Activated CD4-positive, alpha-beta memory T cell treated with anti-CD3 and anti-CD28 coated beads, Interleukin-2, amount 10 ng/mL, durations not matched to agents 7 days and 5 days (primary cell): ENCODE results near the gene FOXN1. TPM values are rescaled to one million over a fixed set of nuclear protein-coding genes. Genes with fewer than 3 reads are reported as not detected.
"Not testable (repeated sequence)": the region's sequence is repeated elsewhere in the genome, so short reads cannot be mapped to it uniquely, and the experiment has no call there.

Experiments
- CTCF ChIA-PET: fragments of 350-600 bp; sonication (Branson Sonifier 250); formaldehyde crosslinking; loops from one replicate; lab custom pipeline; 2021; ENCODE audit warnings: antibody characterized with exemption, inconsistent platforms; lab: Charles Lee
- POLR2A ChIA-PET: fragments of 350-600 bp; sonication (Branson Sonifier 250); formaldehyde crosslinking; loops from one replicate; lab custom pipeline; 2021; ENCODE audit warnings: antibody characterized with exemption; lab: Charles Lee
- DNase-seq: peaks from one replicate; pipeline ENCODE4 v3.0.0-alpha.2; 2020
- H3K27ac Mint-ChIP-seq: one replicate; pipeline ENCODE4 v1.8.0; 2021; ENCODE audit warnings: mild to moderate bottlenecking, mixed read lengths
- H3K27me3 Mint-ChIP-seq: one replicate; pipeline ENCODE4 v1.8.0; 2021; ENCODE audit warnings: mixed read lengths
- H3K36me3 Mint-ChIP-seq: one replicate; pipeline ENCODE4 v1.8.0; 2021; ENCODE audit warnings: low read depth, mixed read lengths
- H3K4me1 Mint-ChIP-seq: one replicate; pipeline ENCODE4 v1.8.0; 2021; ENCODE audit warnings: mixed read lengths
- H3K4me3 Mint-ChIP-seq: one replicate; pipeline ENCODE4 v1.8.0; 2021; ENCODE audit warnings: mild to moderate bottlenecking, mixed read lengths
- H3K9me3 Mint-ChIP-seq: one replicate; pipeline ENCODE4 v1.8.0; 2021; ENCODE audit warnings: mixed read lengths
- total RNA-seq, 2 experiments: library from RNA; stranded (reverse); gene quantifications; one replicate each; pipeline ENCODE4 v1.2.3, GENCODE V29; 2021

The FOXN1 gene
- total RNA-seq, 2 experiments from 2014 or later = not detected

DNA sequence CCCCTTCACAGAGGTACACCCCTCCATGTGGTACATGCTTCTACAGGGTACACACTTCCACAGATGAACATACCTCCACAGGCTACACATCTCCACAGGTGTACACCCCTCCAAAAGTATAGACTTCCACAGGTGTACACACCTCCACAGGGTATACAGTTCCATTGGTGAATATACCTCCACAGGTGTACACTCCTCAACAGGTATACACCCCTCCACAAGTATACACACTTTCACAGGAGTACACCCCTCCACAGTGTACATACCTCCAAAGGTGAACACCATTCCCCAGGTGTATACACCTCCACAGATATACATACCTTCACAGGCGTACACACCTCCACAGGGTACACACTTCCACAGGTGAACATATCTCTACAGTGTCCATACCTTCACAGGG lies 9.4 kb downstream of the FOXN1 start:
- H3K4me3 Mint-ChIP-seq = no peak overlapping the region
- no peak overlapping the region for H3K27ac Mint-ChIP-seq
- no peak for DNase-seq
- peaks cover 6% of the 10 kb centered on the region for H3K9me3 Mint-ChIP-seq
- peaks cover 6% of the 10 kb centered on the region for H3K27me3 Mint-ChIP-seq
- no peaks in the 10 kb centered on the region for H3K36me3 Mint-ChIP-seq
- no peaks in the 10 kb centered on the region for H3K4me1 Mint-ChIP-seq
- POLR2A ChIA-PET = no interaction called here
- CTCF ChIA-PET = no interaction called here

DNA sequence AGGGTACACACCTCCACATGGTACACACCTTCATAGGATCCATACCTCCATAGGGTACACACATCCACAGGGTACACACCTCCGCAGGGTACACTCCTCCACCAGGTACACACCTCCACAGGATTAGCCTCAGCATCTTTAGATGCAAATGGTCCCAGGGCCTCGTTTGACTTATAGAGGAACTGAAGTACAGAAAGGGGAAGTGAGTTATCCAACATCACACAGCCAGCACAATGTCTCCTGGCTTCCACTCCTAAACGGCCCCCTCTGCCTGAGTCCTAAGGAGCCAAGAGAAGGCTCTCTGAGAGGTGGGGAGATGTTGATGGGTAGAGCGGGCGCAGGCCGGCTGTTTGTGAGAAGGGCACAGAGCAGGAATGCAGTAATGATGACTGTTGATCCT lies 12.0 kb downstream of the FOXN1 start:
- ChIA-PET POLR2A (no interaction called here), CTCF (no interaction called here)
- H3K36me3 Mint-ChIP-seq = no peaks in the 10 kb centered on the region
- H3K4me3 Mint-ChIP-seq = no peak overlapping the region
- no peak overlapping the region for H3K27ac Mint-ChIP-seq
- H3K4me1 Mint-ChIP-seq = no peaks in the 10 kb centered on the region
- H3K9me3 Mint-ChIP-seq = peaks cover 6% of the 10 kb centered on the region
- no peak for DNase-seq
- peaks cover 4% of the 10 kb centered on the region for H3K27me3 Mint-ChIP-seq

DNA sequence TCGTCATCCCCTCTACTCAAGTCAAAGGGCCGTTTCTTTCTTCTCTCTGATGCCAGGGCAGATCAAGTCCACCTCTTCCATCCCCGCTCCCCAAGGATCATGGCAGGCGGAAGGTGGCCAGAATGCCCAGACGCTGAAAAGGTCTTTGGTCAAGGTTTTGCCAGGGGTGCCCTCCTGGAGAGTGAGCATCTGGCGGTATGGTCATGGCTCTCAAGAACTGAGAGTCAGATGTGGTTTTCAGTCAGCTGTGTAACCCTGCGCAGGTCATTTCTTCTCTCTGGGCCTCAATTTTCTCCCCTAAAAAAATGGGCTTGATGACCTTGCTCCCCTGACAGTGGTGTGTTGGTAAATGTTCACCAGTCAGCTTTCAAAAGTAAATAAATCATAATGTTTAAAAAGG lies 12.4 kb downstream of the FOXN1 start:
- Mint-ChIP-seq H3K4me3 (no peak overlapping the region), H3K4me1 (no peaks in the 10 kb centered on the region), H3K36me3 (no peaks in the 10 kb centered on the region), H3K27me3 (peaks cover 4% of the 10 kb centered on the region), H3K27ac (no peak overlapping the region), H3K9me3 (peaks cover 6% of the 10 kb centered on the region)
- ChIA-PET CTCF (no interaction called here), POLR2A (no interaction called here)
- DNase-seq = no peak

DNA sequence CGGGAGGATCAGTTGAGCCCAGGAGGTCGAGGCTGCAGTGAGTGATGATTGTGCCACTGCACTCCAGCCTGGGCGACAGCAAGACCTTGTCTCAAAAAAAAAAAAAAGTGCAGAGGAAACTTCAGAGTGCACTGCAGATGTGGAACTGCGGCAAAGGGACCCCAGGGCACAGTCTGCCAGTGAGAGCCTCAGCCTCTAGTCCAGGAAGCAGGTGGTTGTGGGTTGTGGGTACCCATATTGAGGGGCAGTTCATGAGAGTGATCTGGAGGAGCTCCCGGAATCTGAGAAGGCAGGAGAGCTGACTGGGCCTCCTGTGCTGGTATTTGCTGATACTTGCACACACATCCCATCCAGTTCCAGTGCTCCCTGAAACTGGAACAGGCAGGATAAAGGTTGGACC lies 13.1 kb downstream of the FOXN1 start:
- DNase-seq = no peak
- H3K27me3 Mint-ChIP-seq = no peaks in the 10 kb centered on the region

DNA sequence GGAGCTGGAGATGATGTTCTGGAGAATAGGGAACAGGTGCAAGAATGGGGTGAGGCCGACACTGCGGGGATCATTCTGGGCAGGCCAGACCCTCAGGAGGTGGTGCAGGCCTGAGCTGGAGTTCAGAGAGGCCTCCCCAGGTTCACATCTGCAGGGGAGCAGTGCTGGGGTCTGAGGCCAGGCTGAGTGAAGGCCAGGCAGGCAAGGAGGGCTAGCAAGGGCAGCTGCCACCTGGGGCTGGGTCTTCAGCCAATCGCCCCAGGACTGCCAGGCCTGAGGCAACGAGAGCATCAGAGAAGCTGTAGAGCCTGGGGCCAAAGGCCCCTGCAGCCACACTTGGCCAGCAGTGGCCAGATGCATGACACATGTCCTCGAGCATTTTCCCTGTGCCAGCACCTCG lies 14.5 kb downstream of the FOXN1 start:
- no peak overlapping the region for H3K27ac Mint-ChIP-seq
- DNase-seq = no peak
- ChIA-PET POLR2A (interaction anchor here (1.0 kb wide), 1 partner anchor 51 kb away, joined by 3 read pairs; the partner anchor contains the start of gene PIGS), CTCF (interaction anchor here (1.0 to 1.3 kb wide), 2 partner anchors 17 to 25 kb away, joined by 4 read pairs; no protein-coding TSS in a partner anchor)
- no peaks in the 10 kb centered on the region for H3K36me3 Mint-ChIP-seq
- H3K27me3 Mint-ChIP-seq = no peaks in the 10 kb centered on the region
- H3K4me3 Mint-ChIP-seq = no peak overlapping the region
- H3K4me1 Mint-ChIP-seq = no peaks in the 10 kb centered on the region
- peaks cover 6% of the 10 kb centered on the region for H3K9me3 Mint-ChIP-seq

More for the DNA sequence above, 13.1 kb downstream of the FOXN1 start:
- POLR2A ChIA-PET = interaction anchor here (0.8 kb wide), 1 partner anchor 15 kb away, joined by 4 read pairs; no protein-coding TSS in a partner anchor
- no peak overlapping the region for H3K4me3 Mint-ChIP-seq
- no peaks in the 10 kb centered on the region for H3K4me1 Mint-ChIP-seq
- H3K27ac Mint-ChIP-seq = no peak overlapping the region
- peaks cover 6% of the 10 kb centered on the region for H3K9me3 Mint-ChIP-seq
- no peaks in the 10 kb centered on the region for H3K36me3 Mint-ChIP-seq
- CTCF ChIA-PET = interaction anchor here (1.3 kb wide), 1 partner anchor 18 kb away, joined by 4 read pairs; no protein-coding TSS in a partner anchor

DNA sequence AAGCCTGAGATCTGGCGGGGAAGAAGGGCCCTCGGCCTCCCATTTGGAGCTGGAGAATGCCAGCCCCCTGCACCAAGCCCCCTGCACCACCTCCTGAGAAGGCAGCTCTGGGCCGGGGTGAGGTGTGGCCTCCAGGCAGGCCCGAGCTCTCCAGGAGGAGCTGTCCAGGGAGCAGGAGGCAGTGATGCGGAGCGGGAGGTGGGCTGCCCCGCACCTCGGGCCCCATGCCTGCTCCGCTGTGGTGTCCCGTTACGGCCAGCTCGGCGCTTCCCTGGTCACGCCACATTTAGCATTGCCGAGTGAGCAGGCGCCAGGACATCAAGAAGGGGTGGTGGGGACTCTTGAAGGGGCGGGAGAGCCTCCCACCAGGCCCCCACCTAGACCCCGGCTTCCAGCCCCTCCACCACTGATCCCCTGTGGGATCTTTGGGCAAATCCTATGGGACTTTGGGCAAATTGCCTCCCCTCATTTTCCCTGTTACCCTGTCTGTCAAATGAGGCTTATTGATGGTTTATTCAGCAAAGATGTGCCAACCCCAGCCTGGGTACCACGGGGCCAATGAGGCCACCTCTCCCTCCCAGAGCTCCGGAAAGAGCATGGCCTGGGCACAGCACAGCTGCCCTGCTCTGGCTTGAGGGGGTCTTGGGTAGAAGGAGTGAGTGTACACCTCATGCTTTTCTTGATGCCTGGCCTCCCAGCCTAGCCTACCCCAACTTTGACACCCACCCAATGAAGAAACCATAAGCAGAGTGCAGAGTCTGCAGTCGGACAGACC lies 15.3 kb downstream of the FOXN1 start:
- no peak overlapping the region for H3K4me3 Mint-ChIP-seq
- CTCF ChIA-PET = no interaction called here
- H3K36me3 Mint-ChIP-seq = no peaks in the 10 kb centered on the region
- H3K4me1 Mint-ChIP-seq = no peaks in the 10 kb centered on the region
- H3K27me3 Mint-ChIP-seq = no peaks in the 10 kb centered on the region
- POLR2A ChIA-PET = interaction anchor here (0.7 kb wide), 1 partner anchor 57 kb away, joined by 3 read pairs; no protein-coding TSS in a partner anchor
- H3K27ac Mint-ChIP-seq = no peak overlapping the region
- H3K9me3 Mint-ChIP-seq = no peaks in the 10 kb centered on the region
- no peak for DNase-seq

DNA sequence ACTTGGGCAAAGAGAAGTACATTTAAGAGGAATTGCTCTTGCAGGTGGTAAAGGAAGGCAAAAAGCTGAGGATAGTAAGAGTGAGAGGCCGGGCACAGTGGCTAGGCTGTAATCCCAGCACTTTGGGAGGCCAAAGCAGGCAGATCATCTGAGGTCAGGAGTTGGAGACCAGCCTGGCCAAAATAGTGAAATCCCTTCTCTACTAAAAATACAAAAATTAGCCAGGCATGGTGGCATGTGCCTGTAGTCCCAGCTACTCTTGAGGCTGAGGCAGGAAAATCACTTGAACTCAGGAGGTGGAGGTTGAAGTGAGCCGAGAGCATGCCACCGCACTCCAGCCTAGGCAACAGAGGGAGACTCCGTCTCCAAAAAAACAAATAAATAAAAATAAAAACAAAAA lies 16.1 kb downstream of the FOXN1 start:
- H3K27ac Mint-ChIP-seq, H3K27me3 Mint-ChIP-seq, POLR2A ChIA-PET, CTCF ChIA-PET, H3K9me3 Mint-ChIP-seq, DNase-seq, H3K36me3 Mint-ChIP-seq, H3K4me1 Mint-ChIP-seq, H3K4me3 Mint-ChIP-seq: not testable (repeated sequence)

DNA sequence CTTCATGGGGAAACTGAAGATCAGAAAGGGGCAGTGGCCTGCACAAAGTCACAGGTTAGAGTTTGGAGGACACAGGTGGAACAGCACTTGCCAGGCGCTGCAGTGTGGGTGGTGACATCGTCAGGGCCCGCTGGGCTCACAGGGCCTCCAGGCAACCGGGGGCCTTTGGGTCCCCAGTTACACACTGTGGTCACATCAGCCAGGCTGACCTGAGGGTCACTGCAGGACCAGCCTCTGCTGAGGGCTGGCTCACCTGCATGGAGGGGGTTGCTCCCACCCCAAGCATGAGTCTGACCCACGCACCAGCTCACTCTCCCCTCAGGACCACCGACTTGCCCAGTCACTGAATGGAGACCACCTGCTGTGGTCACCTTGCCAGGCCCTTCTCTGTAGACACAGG lies 17.0 kb downstream of the FOXN1 start:
- Mint-ChIP-seq H3K27ac (no peak overlapping the region), H3K9me3 (no peaks in the 10 kb centered on the region), H3K27me3 (no peaks in the 10 kb centered on the region), H3K4me1 (no peaks in the 10 kb centered on the region), H3K4me3 (no peak overlapping the region), H3K36me3 (no peaks in the 10 kb centered on the region)
- POLR2A ChIA-PET = no interaction called here
- no peak for DNase-seq
- CTCF ChIA-PET = no interaction called here

DNA sequence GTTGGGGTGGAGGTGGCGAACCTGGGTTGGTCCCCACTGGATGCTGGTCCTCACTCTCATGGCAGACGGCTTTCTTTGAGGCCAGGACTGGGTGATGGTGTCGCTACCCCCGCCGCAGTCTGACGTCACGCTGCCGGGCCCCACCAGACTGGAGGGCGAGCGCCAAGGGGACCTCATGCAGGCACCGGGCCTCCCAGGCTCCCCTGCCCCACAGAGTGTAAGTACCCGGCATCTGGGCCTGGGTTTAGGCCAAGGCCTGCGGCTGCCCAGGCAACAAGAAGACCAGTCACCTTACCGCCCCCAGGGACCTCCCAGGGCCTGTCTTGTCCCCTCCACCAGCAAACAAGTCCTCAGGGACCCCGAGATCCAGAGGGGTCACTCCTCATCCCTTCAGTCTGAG lies 17.7 kb downstream of the FOXN1 start:
- H3K27me3 Mint-ChIP-seq = no peaks in the 10 kb centered on the region
- H3K4me3 Mint-ChIP-seq = no peak overlapping the region
- POLR2A ChIA-PET = interaction anchor here (1.0 kb wide), 1 partner anchor 29 kb away, joined by 3 read pairs; no protein-coding TSS in a partner anchor
- no peak for DNase-seq
- CTCF ChIA-PET = no interaction called here
- no peaks in the 10 kb centered on the region for H3K4me1 Mint-ChIP-seq
- no peaks in the 10 kb centered on the region for H3K36me3 Mint-ChIP-seq
- no peak overlapping the region for H3K27ac Mint-ChIP-seq
- no peaks in the 10 kb centered on the region for H3K9me3 Mint-ChIP-seq

DNA sequence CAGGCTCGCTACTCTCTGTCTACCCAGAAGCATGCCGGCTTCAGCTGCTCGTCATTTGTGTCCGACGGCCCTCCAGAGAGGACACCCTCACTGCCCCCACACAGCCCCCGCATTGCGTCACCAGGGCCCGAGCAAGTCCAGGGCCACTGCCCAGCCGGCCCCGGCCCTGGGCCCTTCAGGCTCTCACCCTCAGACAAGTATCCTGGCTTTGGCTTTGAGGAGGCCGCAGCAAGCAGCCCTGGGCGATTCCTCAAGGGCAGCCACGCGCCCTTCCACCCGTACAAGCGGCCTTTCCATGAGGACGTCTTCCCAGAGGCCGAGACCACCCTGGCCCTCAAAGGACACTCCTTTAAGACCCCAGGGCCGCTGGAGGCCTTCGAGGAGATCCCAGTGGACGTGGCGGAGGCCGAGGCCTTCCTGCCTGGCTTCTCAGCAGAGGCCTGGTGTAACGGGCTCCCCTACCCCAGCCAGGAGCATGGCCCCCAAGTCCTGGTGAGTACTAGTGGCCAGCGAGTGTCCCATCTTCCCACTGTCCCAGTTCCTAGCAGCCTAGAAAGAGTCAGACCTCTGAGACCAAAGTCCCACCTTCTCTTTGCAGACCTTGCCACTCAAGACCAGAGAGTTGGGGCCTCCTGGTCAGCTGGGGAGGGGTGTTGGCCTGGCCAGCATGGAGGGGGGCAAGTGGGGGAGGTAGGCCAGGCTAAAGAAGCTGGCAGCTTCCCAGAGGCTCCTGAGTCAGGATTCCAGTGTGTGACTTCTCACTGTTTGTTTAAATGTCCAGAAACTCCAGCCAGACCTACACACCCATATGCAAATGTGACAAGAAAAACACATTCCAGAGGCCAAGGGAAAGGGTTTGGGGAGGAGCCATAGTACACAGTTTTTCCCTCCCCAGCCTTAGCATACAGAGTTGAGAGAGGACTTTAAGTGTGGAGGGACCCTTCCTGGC lies 18.6 kb downstream of the FOXN1 start:
- Mint-ChIP-seq H3K36me3 (no peaks in the 10 kb centered on the region), H3K4me3 (no peak overlapping the region), H3K27ac (no peak overlapping the region), H3K27me3 (no peaks in the 10 kb centered on the region), H3K4me1 (no peaks in the 10 kb centered on the region), H3K9me3 (no peaks in the 10 kb centered on the region)
- POLR2A ChIA-PET = interaction anchor here (1.0 kb wide), 1 partner anchor 29 kb away, joined by 3 read pairs; no protein-coding TSS in a partner anchor
- CTCF ChIA-PET = no interaction called here
- no peak for DNase-seq

DNA sequence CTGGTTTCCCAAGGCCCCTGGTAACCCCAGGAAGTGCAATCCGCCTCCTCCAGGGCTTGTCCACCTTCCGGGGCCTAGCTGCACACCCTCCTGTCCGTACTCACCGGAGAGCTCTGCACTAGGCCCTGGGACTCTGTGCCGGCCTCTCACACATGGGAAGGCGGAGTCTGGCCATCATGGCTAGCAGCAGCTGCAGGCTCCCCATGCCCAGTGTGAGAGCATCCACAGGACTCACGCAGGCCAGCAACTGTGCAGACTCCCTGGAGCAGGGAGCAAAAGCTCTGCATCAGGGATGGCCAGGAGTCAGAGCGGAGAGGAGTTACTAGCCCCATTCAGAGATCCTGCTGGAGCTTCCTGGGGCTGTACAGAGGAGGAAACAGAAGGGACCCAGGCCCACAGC lies 20.2 kb downstream of the FOXN1 start:
- ChIA-PET CTCF (no interaction called here), POLR2A (no interaction called here)
- Mint-ChIP-seq H3K27me3 (no peaks in the 10 kb centered on the region), H3K9me3 (no peaks in the 10 kb centered on the region), H3K4me3 (no peak overlapping the region), H3K27ac (no peak overlapping the region), H3K4me1 (no peaks in the 10 kb centered on the region), H3K36me3 (no peaks in the 10 kb centered on the region)
- DNase-seq = no peak

DNA sequence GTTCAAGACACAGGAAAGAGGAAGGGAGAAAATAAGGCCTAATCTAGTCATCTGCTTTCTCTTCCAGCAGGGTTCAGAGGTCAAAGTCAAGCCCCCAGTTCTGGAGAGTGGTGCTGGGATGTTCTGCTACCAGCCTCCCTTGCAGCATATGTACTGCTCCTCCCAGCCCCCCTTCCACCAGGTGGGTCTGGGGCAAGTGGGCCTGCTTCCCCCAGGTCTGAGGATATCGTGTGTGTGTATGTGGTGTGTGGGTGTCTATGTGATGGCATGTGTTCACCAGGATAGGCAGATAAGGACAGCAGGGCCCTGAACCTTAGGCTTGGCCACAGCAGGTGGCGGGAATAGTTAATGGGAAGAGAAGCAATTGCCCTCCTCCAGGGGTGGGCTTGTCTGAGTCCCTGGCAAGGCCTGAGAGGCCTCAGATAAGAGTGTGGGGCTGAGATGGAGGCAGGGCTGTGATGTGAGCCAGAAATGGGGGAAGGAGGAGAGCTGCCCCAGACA lies 21.1 kb downstream of the FOXN1 start:
- Mint-ChIP-seq H3K9me3 (no peaks in the 10 kb centered on the region), H3K27ac (no peak overlapping the region), H3K27me3 (peaks cover 2% of the 10 kb centered on the region), H3K4me1 (no peaks in the 10 kb centered on the region), H3K36me3 (no peaks in the 10 kb centered on the region), H3K4me3 (no peak overlapping the region)
- ChIA-PET POLR2A (no interaction called here), CTCF (no interaction called here)
- no peak for DNase-seq

DNA sequence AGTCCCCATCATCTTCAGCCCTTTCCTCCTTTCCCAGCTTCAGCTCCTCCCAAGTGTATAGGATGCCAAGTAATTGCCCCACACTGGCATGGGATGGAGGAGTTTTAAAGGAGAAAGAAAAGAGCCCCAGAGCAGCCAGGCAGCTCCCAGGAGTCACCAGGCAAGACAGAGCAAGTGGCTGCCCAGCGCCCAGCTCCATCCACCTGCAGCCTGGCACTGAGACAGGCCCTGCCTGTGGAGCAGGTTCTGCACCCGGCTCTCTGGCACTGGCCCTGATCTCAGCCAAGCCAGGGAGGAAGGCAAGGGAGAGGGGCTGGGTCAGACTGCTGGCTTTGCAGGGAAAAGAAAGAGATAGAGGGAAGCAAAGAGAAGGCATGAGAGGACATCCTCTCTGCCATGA lies 21.7 kb downstream of the FOXN1 start:
- DNase-seq = no peak
- Mint-ChIP-seq H3K4me3 (no peak overlapping the region), H3K9me3 (no peaks in the 10 kb centered on the region), H3K36me3 (no peaks in the 10 kb centered on the region), H3K27me3 (peaks cover 2% of the 10 kb centered on the region), H3K27ac (no peak overlapping the region), H3K4me1 (no peaks in the 10 kb centered on the region)
- ChIA-PET CTCF (interaction anchor here (1.1 kb wide), 1 partner anchor 13 kb away, joined by 3 read pairs; no protein-coding TSS in a partner anchor), POLR2A (no interaction called here)
